ENCODE measurements around the gene ASB6. TPM values are rescaled to one million over a fixed set of nuclear protein-coding genes. Genes with fewer than 3 reads are reported as not detected.

The ASB6 gene
- total and polyA plus RNA-seq, 2 of the 13 experiments (the other 11 are each of a cell fraction or from before 2014, with no cell fraction given) = 8.2 to 8.4 TPM

DNA sequence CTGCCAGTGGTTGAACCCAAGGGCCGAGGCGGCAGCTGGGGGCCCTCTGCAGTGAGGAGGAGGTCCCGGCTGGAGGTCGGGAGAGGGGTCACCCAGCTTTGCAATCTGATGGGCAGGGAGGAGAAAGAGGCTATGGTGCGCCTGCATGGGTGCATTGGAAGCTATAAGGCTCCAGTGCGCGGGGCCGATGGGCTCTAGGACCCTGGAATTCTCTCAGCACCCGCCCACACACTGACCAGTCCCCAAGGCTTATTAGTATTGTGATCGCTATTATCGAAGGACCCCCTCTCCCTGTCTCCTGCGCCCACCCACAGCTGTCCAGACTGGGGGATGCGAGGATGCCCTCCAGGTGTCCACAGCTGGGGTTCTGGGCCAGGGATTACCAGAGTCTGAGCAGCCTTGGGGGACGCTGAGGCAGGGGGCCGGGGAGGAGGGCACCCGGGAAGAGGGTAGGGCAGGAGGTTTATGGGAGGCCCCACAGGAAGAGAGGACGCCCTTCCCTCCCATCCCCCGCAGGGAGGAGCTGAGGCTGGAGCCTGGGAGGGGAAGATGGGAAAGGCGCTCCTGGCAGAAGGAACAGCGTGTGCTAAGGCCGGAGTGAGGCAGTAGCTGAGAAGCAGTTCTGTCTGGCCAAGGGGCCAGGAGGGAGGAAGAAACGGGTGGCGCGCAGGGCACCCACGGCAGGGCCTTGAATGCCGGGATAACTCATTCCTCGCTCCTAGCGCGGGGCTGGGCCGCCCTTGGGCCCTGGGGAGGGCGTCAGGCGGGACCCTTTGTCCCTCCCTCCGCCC lies 45.2 kb downstream of the ASB6 start (continued):
- peak; percentile 28 for TF ChIP-seq SRSF1 (optimal IDR thresholded peaks at IDR 0.05; ENCODE audit: low read depth, low read length)
- no peak for TF ChIP-seq NFRKB (IDR thresholded peaks at IDR 0.05)
- TF ChIP-seq ZNF83 (CRISPR knock-in tag; IDR thresholded peaks at IDR 0.05; ENCODE audit: borderline replicate concordance) = no peak
- no peak; the same call in 1 of the 2 replicates for TF ChIP-seq PAX8 (CRISPR knock-in tag; IDR thresholded peaks at IDR 0.05; ENCODE audit: borderline replicate concordance)
- peak; percentile 44; the same call in 1 of the 2 replicates for TF ChIP-seq SALL1 (CRISPR knock-in tag; IDR thresholded peaks at IDR 0.05)
- no peak for TF ChIP-seq MAFF (IDR thresholded peaks at IDR 0.05; ENCODE audit: low read depth, low read length)
- TF ChIP-seq ZFP36L1 (CRISPR knock-in tag; IDR thresholded peaks at IDR 0.05) = no peak
- no peak; the same call in 1 of the 2 replicates for TF ChIP-seq ZNF274 (CRISPR knock-in tag; IDR thresholded peaks at IDR 0.05)
- no peak for TF ChIP-seq ZNF567 (CRISPR knock-in tag; IDR thresholded peaks at IDR 0.05; ENCODE audit: borderline replicate concordance)
- TF ChIP-seq, protein P1, sequence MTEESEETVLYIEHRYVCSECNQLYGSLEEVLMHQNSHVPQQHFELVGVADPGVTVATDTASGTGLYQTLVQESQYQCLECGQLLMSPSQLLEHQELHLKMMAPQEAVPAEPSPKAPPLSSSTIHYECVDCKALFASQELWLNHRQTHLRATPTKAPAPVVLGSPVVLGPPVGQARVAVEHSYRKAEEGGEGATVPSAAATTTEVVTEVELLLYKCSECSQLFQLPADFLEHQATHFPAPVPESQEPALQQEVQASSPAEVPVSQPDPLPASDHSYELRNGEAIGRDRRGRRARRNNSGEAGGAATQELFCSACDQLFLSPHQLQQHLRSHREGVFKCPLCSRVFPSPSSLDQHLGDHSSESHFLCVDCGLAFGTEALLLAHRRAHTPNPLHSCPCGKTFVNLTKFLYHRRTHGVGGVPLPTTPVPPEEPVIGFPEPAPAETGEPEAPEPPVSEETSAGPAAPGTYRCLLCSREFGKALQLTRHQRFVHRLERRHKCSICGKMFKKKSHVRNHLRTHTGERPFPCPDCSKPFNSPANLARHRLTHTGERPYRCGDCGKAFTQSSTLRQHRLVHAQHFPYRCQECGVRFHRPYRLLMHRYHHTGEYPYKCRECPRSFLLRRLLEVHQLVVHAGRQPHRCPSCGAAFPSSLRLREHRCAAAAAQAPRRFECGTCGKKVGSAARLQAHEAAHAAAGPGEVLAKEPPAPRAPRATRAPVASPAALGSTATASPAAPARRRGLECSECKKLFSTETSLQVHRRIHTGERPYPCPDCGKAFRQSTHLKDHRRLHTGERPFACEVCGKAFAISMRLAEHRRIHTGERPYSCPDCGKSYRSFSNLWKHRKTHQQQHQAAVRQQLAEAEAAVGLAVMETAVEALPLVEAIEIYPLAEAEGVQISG (CRISPR knock-in tag; IDR thresholded peaks at IDR 0.05) = peak; percentile 43
- TF ChIP-seq YEATS2 (CRISPR knock-in tag; IDR thresholded peaks at IDR 0.05; ENCODE audit: borderline replicate concordance) = peak; percentile 49; the same call in 1 of the 2 replicates
- TF ChIP-seq CHD2 (IDR thresholded peaks at IDR 0.05; ENCODE audit: low read depth, low read length) = no peak
- TF ChIP-seq ZNF850 (CRISPR knock-in tag; conservative IDR thresholded peaks at IDR 0.05) = no peak
- no peak for TF ChIP-seq MAFG (CRISPR knock-in tag; IDR thresholded peaks at IDR 0.05)
- 0 out of 2 replicates have a peak, but pooled peaks have one; percentile 25 for TF ChIP-seq KLF6 (CRISPR knock-in tag; IDR thresholded peaks at IDR 0.05)
- TF ChIP-seq, protein P2, sequence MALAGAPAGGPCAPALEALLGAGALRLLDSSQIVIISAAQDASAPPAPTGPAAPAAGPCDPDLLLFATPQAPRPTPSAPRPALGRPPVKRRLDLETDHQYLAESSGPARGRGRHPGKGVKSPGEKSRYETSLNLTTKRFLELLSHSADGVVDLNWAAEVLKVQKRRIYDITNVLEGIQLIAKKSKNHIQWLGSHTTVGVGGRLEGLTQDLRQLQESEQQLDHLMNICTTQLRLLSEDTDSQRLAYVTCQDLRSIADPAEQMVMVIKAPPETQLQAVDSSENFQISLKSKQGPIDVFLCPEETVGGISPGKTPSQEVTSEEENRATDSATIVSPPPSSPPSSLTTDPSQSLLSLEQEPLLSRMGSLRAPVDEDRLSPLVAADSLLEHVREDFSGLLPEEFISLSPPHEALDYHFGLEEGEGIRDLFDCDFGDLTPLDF (CRISPR knock-in tag; IDR thresholded peaks at IDR 0.05) = no peak
- TF ChIP-seq, protein P3, sequence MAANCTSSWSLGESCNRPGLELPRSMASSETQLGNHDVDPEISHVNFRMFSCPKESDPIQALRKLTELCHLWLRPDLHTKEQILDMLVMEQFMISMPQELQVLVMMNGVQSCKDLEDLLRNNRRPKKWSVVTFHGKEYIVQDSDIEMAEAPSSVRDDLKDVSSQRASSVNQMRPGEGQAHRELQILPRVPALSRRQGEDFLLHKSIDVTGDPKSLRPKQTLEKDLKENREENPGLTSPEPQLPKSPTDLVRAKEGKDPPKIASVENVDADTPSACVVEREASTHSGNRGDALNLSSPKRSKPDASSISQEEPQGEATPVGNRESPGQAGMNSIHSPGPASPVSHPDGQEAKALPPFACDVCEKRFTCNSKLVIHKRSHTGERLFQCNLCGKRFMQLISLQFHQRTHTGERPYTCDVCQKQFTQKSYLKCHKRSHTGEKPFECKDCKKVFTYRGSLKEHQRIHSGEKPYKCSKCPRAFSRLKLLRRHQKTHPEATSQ (CRISPR knock-in tag; IDR thresholded peaks at IDR 0.05; ENCODE audit: borderline replicate concordance) = no peak; the same call in 1 of the 2 replicates
- TF ChIP-seq GLI4 (CRISPR knock-in tag; IDR thresholded peaks at IDR 0.05; ENCODE audit: borderline replicate concordance) = no peak
- no peak for TF ChIP-seq ZNF883 (CRISPR knock-in tag; IDR thresholded peaks at IDR 0.05; ENCODE audit: not compliant biosample characterization)
- TF ChIP-seq ZNF766 (CRISPR knock-in tag; IDR thresholded peaks at IDR 0.05; ENCODE audit: borderline replicate concordance) = peak; percentile 14; the same call in 1 of the 2 replicates
- TF ChIP-seq IRX3 (CRISPR knock-in tag; IDR thresholded peaks at IDR 0.05; ENCODE audit: borderline replicate concordance, low read depth) = no peak
- TF ChIP-seq, protein P4, sequence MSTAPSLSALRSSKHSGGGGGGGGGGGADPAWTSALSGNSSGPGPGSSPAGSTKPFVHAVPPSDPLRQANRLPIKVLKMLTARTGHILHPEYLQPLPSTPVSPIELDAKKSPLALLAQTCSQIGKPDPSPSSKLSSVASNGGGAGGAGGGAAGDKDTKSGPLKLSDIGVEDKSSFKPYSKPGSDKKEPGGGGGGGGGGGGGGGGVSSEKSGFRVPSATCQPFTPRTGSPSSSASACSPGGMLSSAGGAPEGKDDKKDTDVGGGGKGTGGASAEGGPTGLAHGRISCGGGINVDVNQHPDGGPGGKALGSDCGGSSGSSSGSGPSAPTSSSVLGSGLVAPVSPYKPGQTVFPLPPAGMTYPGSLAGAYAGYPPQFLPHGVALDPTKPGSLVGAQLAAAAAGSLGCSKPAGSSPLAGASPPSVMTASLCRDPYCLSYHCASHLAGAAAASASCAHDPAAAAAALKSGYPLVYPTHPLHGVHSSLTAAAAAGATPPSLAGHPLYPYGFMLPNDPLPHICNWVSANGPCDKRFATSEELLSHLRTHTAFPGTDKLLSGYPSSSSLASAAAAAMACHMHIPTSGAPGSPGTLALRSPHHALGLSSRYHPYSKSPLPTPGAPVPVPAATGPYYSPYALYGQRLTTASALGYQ (CRISPR knock-in tag; IDR thresholded peaks at IDR 0.05) = no peak
